AG09309 (cell line): ENCODE data around the gene RTN4R.

Source experiments
- DNase-seq: peaks from one replicate; pipeline ENCODE4 v3.0.0-alpha.2; 2010; ENCODE audit warnings: low read depth
- H3K4me3 ChIP-seq: 2 replicates; pipeline ENCODE4 v1.5.1; 2011; ENCODE audit warnings: mild to moderate bottlenecking, low read depth, low read length, moderate library complexity; ENCODE audit not compliant: control insufficient read depth
- CTCF ChIP-seq: IDR thresholded peaks from 2 replicates; pipeline ENCODE4 v1.5.1; 2011; ENCODE audit warnings: mild to moderate bottlenecking, low read depth, low read length, inconsistent platforms; ENCODE audit not compliant: insufficient read depth, control insufficient read depth; ENCODE audit errors: missing control alignments

RTN4R gene

GRCh38 chr22:20233351-20234313 lies 34.5 kb downstream of the RTN4R start:
- no peak overlapping the region for H3K4me3 ChIP-seq
- DNase-seq, result no peak
- no peak for TF ChIP-seq CTCF

GRCh38 chr22:20232781-20233180 lies 35.3 kb downstream of the RTN4R start:
- no peak for DNase-seq
- TF ChIP-seq CTCF, result no peak
- no peak overlapping the region for H3K4me3 ChIP-seq

GRCh38 chr22:20232237-20232598 lies 35.9 kb downstream of the RTN4R start:
- no peak for TF ChIP-seq CTCF
- H3K4me3 ChIP-seq, result no peak overlapping the region
- DNase-seq, result no peak

- H3K4me3 ChIP-seq, result no peak overlapping the region
- TF ChIP-seq CTCF, result no peak
- DNase-seq, result no peak
Observed at GRCh38 chr22:20231514-20232236, 36.4 kb downstream of the RTN4R start.

GRCh38 chr22:20230777-20231420 lies 37.2 kb downstream of the RTN4R start:
- TF ChIP-seq CTCF, result no peak
- no peak overlapping the region for H3K4me3 ChIP-seq
- DNase-seq, result no peak

- H3K4me3 ChIP-seq, result no peak overlapping the region
- TF ChIP-seq CTCF, result no peak
- DNase-seq, result no peak
Observed at GRCh38 chr22:20229916-20230775, 38.0 kb downstream of the RTN4R start.
